HCT116 (cell line): ENCODE measurements around the gene MAP3K20. TPM values are rescaled to one million over a fixed set of nuclear protein-coding genes. Genes with fewer than 3 reads are reported as not detected.

ENCODE experiments used
- ATAC-seq: fragments of 200-7000 bp; cut with Tn5 transposase; 2 replicates; pipeline ENCODE4 v1.9.1; 2020; ENCODE audit warnings: mild to moderate bottlenecking, moderate library complexity
- BruUV-seq: library from RNA; stranded (reverse); fragments of 400-500 nt; replicated peaks from 2 replicates; lab custom pipeline; 2021; lab: Mats Ljungman, UMichigan
- CTCF ChIA-PET: fragments of 300-600 bp; sonication (Branson Sonifier 250); formaldehyde crosslinking; loops from one replicate; lab custom pipeline; 2021; ENCODE audit warnings: antibody characterized with exemption; lab: Charles Lee
- POLR2A ChIA-PET: fragments of 300-600, 350-600 bp; sonication (Branson Sonifier 250); formaldehyde crosslinking; loops from one replicate; lab custom pipeline; 2021; ENCODE audit warnings: antibody characterized with exemption; lab: Charles Lee
- RAD21 ChIA-PET, 2 experiments: fragments of 300-600 bp; sonication (Branson Sonifier 250); formaldehyde crosslinking; loops; one replicate each; lab custom pipeline; 2023; ENCODE audit warnings: low total read pairs in 2 of 2; ENCODE audit not compliant: uncharacterized antibody in 2 of 2, unreplicated experiment in 2 of 2, low non-redundant PET in 1 of 2; lab: Charles Lee
- DNase-seq: peaks from one replicate; pipeline ENCODE4 v3.0.0-alpha.2; 2010; ENCODE audit warnings: low read depth, low spot score
- H2AFZ ChIP-seq: fragments of 200-600 bp; shearing (Covaris generic), sonication (generic); 2 replicates; pipeline ENCODE4 v1.6.1; 2017; ENCODE audit warnings: low read depth, mixed run types, mixed read lengths, antibody characterized with exemption, low read length; ENCODE audit not compliant: poor library complexity, severe bottlenecking
- H3K27ac ChIP-seq: 2 replicates; pipeline ENCODE4 v1.5.1; 2012; ENCODE audit warnings: low read depth, low read length
- H3K27me3 ChIP-seq: fragments of 200-600 bp; sonication (generic); 2 replicates; pipeline ENCODE4 v1.6.1; 2016; ENCODE audit warnings: mixed run types, low read length, mixed read lengths; ENCODE audit not compliant: insufficient read depth
- H3K36me3 ChIP-seq, 2 experiments: fragments of 200-500 bp in 1 of 2; fragments of 200-600 bp in 1 of 2; sonication (Bioruptor generic) in 1 of 2; sonication (generic) in 1 of 2; 2 replicates each; pipeline versions ENCODE4 v1.5.1 to v1.6.1; 2014 to 2016; ENCODE audit warnings: low read length in 2 of 2, inconsistent platforms in 1 of 2, mixed read lengths in 1 of 2, mixed run types in 1 of 2; ENCODE audit not compliant: insufficient read depth in 2 of 2, control insufficient read depth in 1 of 2
- H3K4me1 ChIP-seq, 2 experiments: fragments of 200-600 bp in 1 of 2; sonication (generic) in 1 of 2; 2 replicates each; pipeline versions ENCODE4 v1.5.1 to v1.6.1; 2012 to 2017; ENCODE audit warnings: low read length in 2 of 2, inconsistent platforms in 1 of 2, mild to moderate bottlenecking in 1 of 2, mixed read lengths in 1 of 2, mixed run types in 1 of 2, moderate library complexity in 1 of 2; ENCODE audit not compliant: insufficient read depth in 2 of 2, control insufficient read depth in 1 of 2
- H3K4me2 ChIP-seq: fragments of 200-600 bp; sonication (generic); 2 replicates; pipeline ENCODE4 v1.6.1; 2017; ENCODE audit warnings: mixed run types, low read length, mixed read lengths
- H3K4me3 ChIP-seq, 2 experiments: fragments of 200-600 bp in 1 of 2; sonication (generic) in 1 of 2; replicated peaks in 1 of 2; 2 replicates each; pipeline ENCODE4 v1.5.1; 2011 to 2016; ENCODE audit warnings: low read length in 2 of 2, control low read depth in 1 of 2, low read depth in 1 of 2, mild to moderate bottlenecking in 1 of 2, mixed read lengths in 1 of 2, mixed run types in 1 of 2
- H3K79me2 ChIP-seq: fragments of 200-600 bp; sonication (generic); 2 replicates; pipeline ENCODE4 v1.6.1; 2017; ENCODE audit warnings: mild to moderate bottlenecking, mixed run types, low read length, moderate library complexity, mixed read lengths; ENCODE audit not compliant: insufficient read depth
- H3K9ac ChIP-seq: fragments of 200-600 bp; sonication (generic); 2 replicates; pipeline ENCODE4 v1.6.1; 2016; ENCODE audit warnings: low read length, mixed read lengths
- H3K9me2 ChIP-seq: fragments of 200-600 bp; sonication (generic), shearing (Covaris generic); 2 replicates; pipeline ENCODE4 v1.6.1; 2017; ENCODE audit warnings: mixed run types, mild to moderate bottlenecking, moderate library complexity; ENCODE audit not compliant: insufficient read depth
- H3K9me3 ChIP-seq, 2 experiments: fragments of 200-500 bp in 1 of 2; fragments of 200-600 bp in 1 of 2; sonication (Bioruptor generic) in 1 of 2; sonication (generic) in 1 of 2; 2 replicates each; pipeline ENCODE4 v1.6.1; 2014 to 2017; ENCODE audit warnings: low read length in 2 of 2, mixed read lengths in 2 of 2, inconsistent platforms in 1 of 2, low read depth in 1 of 2, mild to moderate bottlenecking in 1 of 2, mixed run types in 1 of 2, moderate library complexity in 1 of 2; ENCODE audit not compliant: control insufficient read depth in 1 of 2, insufficient read depth in 1 of 2
- H4K20me1 ChIP-seq: fragments of 200-600 bp; sonication (generic), shearing (Covaris generic); 2 replicates; pipeline ENCODE4 v1.6.1; 2017; ENCODE audit warnings: mixed run types, mild to moderate bottlenecking, moderate library complexity; ENCODE audit not compliant: insufficient read depth
- CBX3 ChIP-seq: IDR thresholded peaks from 2 replicates; pipeline ENCODE4 v1.6.1; 2012; ENCODE audit warnings: low read depth
- EGR1 ChIP-seq: IDR thresholded peaks from 2 replicates; pipeline ENCODE4 v1.6.1; 2012; ENCODE audit warnings: low read depth
- ELF1 ChIP-seq: IDR thresholded peaks from 2 replicates; pipeline ENCODE4 v1.6.1; 2012; ENCODE audit warnings: low read depth, borderline replicate concordance
- POLR2AphosphoS5 ChIP-seq: IDR thresholded peaks from 2 replicates; pipeline ENCODE4 v1.6.1; 2011; ENCODE audit warnings: mild to moderate bottlenecking, low read depth, low read length, moderate library complexity
- TCF7L2 ChIP-seq: IDR thresholded peaks from 2 replicates; pipeline ENCODE4 v1.7.0; 2011; ENCODE audit warnings: borderline replicate concordance, inconsistent platforms; ENCODE audit not compliant: insufficient read depth, insufficient read length; ENCODE audit errors: extremely low read depth
- ZNF274 ChIP-seq: fragments of 200-500 bp; sonication (Bioruptor generic); IDR thresholded peaks from 2 replicates; pipeline ENCODE4 v1.6.1; 2014; ENCODE audit warnings: mild to moderate bottlenecking, low read depth, low read length, inconsistent platforms
- intact Hi-C: fragments of 100-400 bp; cut with micrococcal nuclease; formaldehyde crosslinking; loops from 2 replicates; pipeline ENCODE4 v1.10.0; 2022
- total RNA-seq: library from RNA; stranded (reverse); gene quantifications from one replicate; pipeline ENCODE4 v1.2.1, GENCODE V29; 2021; ENCODE audit not compliant: unreplicated experiment
- TF ChIP-seq, protein P1 (sequence below): IDR thresholded peaks from 2 replicates; pipeline ENCODE4 v1.6.1; 2011; ENCODE audit warnings: mild to moderate bottlenecking, low read length, moderate library complexity; ENCODE audit not compliant: insufficient replicate concordance; ENCODE audit errors: extremely low read depth
- TF ChIP-seq, protein P2 (sequence below): IDR thresholded peaks from 2 replicates; pipeline ENCODE4 v1.6.1; 2012
- TF ChIP-seq, protein P3 (sequence below): IDR thresholded peaks from 2 replicates; pipeline ENCODE4 v1.6.1; 2012

MAP3K20 gene
- total RNA-seq, 1 experiment from 2014 or later = 40.0 TPM

DNA sequence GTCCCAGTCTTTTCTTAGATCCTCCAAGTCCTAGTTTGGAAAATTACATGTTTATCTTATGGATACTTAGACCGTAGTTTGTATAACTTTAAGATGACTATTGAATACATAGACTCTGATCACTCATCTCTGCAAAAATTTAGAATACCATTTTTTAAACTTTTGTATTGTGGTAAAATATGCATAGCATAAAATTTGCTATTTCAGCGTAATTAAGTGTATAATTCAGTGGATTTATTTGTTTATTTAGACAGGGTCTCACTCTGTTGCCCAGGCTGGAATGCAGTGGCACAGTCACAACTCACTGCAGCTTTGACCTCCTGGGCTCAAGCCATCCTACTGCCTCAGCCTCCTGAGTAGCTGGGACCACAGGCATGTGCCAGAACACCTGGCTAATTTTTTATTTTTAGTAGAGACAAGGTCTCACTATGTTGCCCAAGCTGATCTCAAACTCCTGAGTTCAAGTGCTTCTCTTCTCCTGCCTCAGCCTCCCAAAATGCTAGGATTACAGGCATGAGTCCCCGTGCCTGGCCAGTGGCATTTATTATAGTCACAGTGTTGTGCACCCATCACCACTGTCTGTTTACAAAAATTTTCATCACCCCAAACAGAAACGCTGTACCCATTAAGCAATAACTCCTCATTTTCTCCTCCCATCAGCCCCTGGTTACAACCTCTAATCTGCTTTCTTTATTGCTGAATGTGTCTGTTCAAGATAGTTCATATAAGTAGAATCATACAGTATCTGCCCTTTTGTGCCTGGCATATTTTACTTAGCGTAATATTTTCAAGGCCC lies 90.0 kb downstream of the MAP3K20 start:
- POLR2A ChIA-PET = no interaction called here
- H3K4me1 ChIP-seq = no peaks in the 10 kb centered on the region
- H3K27ac ChIP-seq = no peak overlapping the region

More for the DNA sequence above, 90.0 kb downstream of the MAP3K20 start:
- BruUV-seq = no TSS peak
- ChIA-PET CTCF (no interaction called here), RAD21 (no interaction called here)
- Histone ChIP-seq H3K27me3 (no peaks in the 10 kb centered on the region), H3K4me3 (no peak overlapping the region), H3K9me3 (no peaks in the 10 kb centered on the region), H3K9ac (no peak overlapping the region), H4K20me1 (no peaks in the 10 kb centered on the region), H3K36me3 (no peaks in the 10 kb centered on the region), H3K4me2 (no peak overlapping the region), H2AFZ (no peak overlapping the region), H3K79me2 (peaks cover 3% of the 10 kb centered on the region; the same call in 1 of the 2 replicates), H3K9me2 (no peaks in the 10 kb centered on the region)
- DNase-seq (no peak), ATAC-seq (no peak)
- no peak for TF ChIP-seq EGR1
- no peak for TF ChIP-seq CBX3
- TF ChIP-seq, protein P1, sequence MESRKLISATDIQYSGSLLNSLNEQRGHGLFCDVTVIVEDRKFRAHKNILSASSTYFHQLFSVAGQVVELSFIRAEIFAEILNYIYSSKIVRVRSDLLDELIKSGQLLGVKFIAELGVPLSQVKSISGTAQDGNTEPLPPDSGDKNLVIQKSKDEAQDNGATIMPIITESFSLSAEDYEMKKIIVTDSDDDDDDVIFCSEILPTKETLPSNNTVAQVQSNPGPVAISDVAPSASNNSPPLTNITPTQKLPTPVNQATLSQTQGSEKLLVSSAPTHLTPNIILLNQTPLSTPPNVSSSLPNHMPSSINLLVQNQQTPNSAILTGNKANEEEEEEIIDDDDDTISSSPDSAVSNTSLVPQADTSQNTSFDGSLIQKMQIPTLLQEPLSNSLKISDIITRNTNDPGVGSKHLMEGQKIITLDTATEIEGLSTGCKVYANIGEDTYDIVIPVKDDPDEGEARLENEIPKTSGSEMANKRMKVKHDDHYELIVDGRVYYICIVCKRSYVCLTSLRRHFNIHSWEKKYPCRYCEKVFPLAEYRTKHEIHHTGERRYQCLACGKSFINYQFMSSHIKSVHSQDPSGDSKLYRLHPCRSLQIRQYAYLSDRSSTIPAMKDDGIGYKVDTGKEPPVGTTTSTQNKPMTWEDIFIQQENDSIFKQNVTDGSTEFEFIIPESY = no peak
- TF ChIP-seq, protein P2, sequence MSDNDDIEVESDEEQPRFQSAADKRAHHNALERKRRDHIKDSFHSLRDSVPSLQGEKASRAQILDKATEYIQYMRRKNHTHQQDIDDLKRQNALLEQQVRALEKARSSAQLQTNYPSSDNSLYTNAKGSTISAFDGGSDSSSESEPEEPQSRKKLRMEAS = no peak
- TF ChIP-seq ZNF274 = no peak
- no peak for TF ChIP-seq POLR2AphosphoS5
- TF ChIP-seq, protein P3, sequence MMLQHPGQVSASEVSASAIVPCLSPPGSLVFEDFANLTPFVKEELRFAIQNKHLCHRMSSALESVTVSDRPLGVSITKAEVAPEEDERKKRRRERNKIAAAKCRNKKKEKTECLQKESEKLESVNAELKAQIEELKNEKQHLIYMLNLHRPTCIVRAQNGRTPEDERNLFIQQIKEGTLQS = no peak
- no peak for TF ChIP-seq TCF7L2
- no peak for TF ChIP-seq ELF1
- intact Hi-C loops = no loop called here
